SK-N-SH (cell line): ENCODE measurements around the gene GOLPH3L. TPM values are rescaled to one million over a fixed set of nuclear protein-coding genes. Genes with fewer than 3 reads are reported as not detected.

Experiments used
- CTCF ChIA-PET: fragments of 300-600, 350-600 bp; formaldehyde crosslinking; extraction: SDS; loops from one replicate; lab custom pipeline; 2021; lab: Yijun Ruan, JAX
- POLR2A ChIA-PET: fragments of 350-600 bp; sonication (Branson Sonifier 250); formaldehyde crosslinking; extraction: SDS; loops from one replicate; lab custom pipeline; 2020; ENCODE audit warnings: antibody characterized with exemption, inconsistent platforms; lab: Yijun Ruan, JAX
- DNase-seq: peaks from one replicate; pipeline ENCODE4 v3.0.0; 2012
- H2AFZ ChIP-seq: fragments of 200-600 bp; sonication (generic); 2 replicates; pipeline ENCODE4 v1.8.1; 2016; ENCODE audit warnings: antibody characterized with exemption, mild to moderate bottlenecking, low read depth
- H3F3A ChIP-seq: fragments of 200-600 bp; sonication (generic); replicated peaks from 2 replicates; pipeline ENCODE3; 2016; ENCODE audit warnings: antibody characterized with exemption, mild to moderate bottlenecking; ENCODE audit not compliant: insufficient read depth
- H3K27ac ChIP-seq, 2 experiments: fragments of 200-500 bp in 1 of 2; fragments of 200-600 bp in 1 of 2; sonication (Bioruptor generic) in 1 of 2; sonication (generic), shearing (Covaris generic) in 1 of 2; 2 replicates each; pipeline versions ENCODE4 v1.5.1 to v1.6.1; 2014 to 2016; ENCODE audit warnings: low read depth in 2 of 2, inconsistent platforms in 1 of 2, low read length in 1 of 2, mild to moderate bottlenecking in 1 of 2, mixed read lengths in 1 of 2
- H3K27me3 ChIP-seq: fragments of 200-600 bp; sonication (generic), shearing (Covaris generic); 2 replicates; pipeline ENCODE4 v1.6.1; 2016; ENCODE audit warnings: mixed run types; ENCODE audit not compliant: insufficient read depth
- H3K36me3 ChIP-seq, 2 experiments: fragments of 200-500 bp in 1 of 2; fragments of 200-600 bp in 1 of 2; sonication (Bioruptor generic) in 1 of 2; sonication (generic) in 1 of 2; replicated peaks in 1 of 2; 2 replicates each; pipeline versions ENCODE3 to v1.5.1; 2014 to 2016; ENCODE audit warnings: low read length in 1 of 2, mild to moderate bottlenecking in 1 of 2; ENCODE audit not compliant: insufficient read depth in 2 of 2, control insufficient read depth in 1 of 2
- H3K4me1 ChIP-seq, 2 experiments: fragments of 200-500 bp in 1 of 2; fragments of 200-600 bp in 1 of 2; sonication (Bioruptor generic) in 1 of 2; sonication (generic), shearing (Covaris generic) in 1 of 2; 2 replicates each; pipeline versions ENCODE4 v1.5.1 to v1.6.1; 2014 to 2016; ENCODE audit warnings: low read depth in 1 of 2, low read length in 1 of 2, mixed run types in 1 of 2; ENCODE audit not compliant: insufficient read depth in 2 of 2, control insufficient read depth in 1 of 2
- H3K4me2 ChIP-seq: fragments of 200-600 bp; sonication (generic), shearing (Covaris generic); 2 replicates; pipeline ENCODE4 v1.6.1; 2017; ENCODE audit warnings: mixed run types
- H3K4me3 ChIP-seq, 2 experiments: fragments of 200-500 bp in 1 of 2; fragments of 200-600 bp in 1 of 2; sonication (Bioruptor generic) in 1 of 2; sonication (generic), shearing (Covaris generic) in 1 of 2; 2 replicates each; pipeline versions ENCODE4 v1.5.1 to v1.8.1; 2014 to 2016; ENCODE audit warnings: low read depth in 2 of 2, inconsistent platforms in 1 of 2, low read length in 1 of 2, mild to moderate bottlenecking in 1 of 2, mixed read lengths in 1 of 2, moderate library complexity in 1 of 2
- H3K79me2 ChIP-seq: fragments of 200-600 bp; sonication (generic); 2 replicates; pipeline ENCODE4 v1.8.1; 2017; ENCODE audit warnings: mild to moderate bottlenecking; ENCODE audit not compliant: insufficient read depth
- H3K9ac ChIP-seq: fragments of 200-600 bp; sonication (generic); 2 replicates; pipeline ENCODE4 v1.6.1; 2017; ENCODE audit warnings: mixed run types
- H3K9me2 ChIP-seq: fragments of 200-600 bp; sonication (generic); 2 replicates; pipeline ENCODE4 v1.6.1; 2017; ENCODE audit warnings: mixed run types
- H3K9me3 ChIP-seq: fragments of 200-600 bp; sonication (generic); 2 replicates; pipeline ENCODE4 v1.6.1; 2017; ENCODE audit warnings: mixed run types, mild to moderate bottlenecking, moderate library complexity
- H4K20me1 ChIP-seq: fragments of 200-600 bp; sonication (generic); 2 replicates; pipeline ENCODE4 v1.6.1; 2017; ENCODE audit warnings: mild to moderate bottlenecking, mixed run types; ENCODE audit not compliant: insufficient read depth
- ELF1 ChIP-seq: IDR thresholded peaks from 2 replicates; pipeline ENCODE4 v1.4.0; 2012
- EP300 ChIP-seq, 2 experiments: IDR thresholded peaks; 2 replicates each; pipeline versions ENCODE4 v1.4.0 to v1.6.1; 2012; ENCODE audit warnings: borderline replicate concordance in 1 of 2, low read depth in 1 of 2, low read length in 1 of 2
- FOXJ3 ChIP-seq: sonication (generic); formaldehyde crosslinking; IDR thresholded peaks from 2 replicates; pipeline ENCODE4 v1.5.1; 2020; ENCODE audit warnings: mild to moderate bottlenecking, missing genetic modification reagents
- FOXM1 ChIP-seq: IDR thresholded peaks from 2 replicates; pipeline ENCODE4 v1.4.0; 2012; ENCODE audit warnings: low read depth, mild to moderate bottlenecking
- GABPA ChIP-seq: IDR thresholded peaks from 2 replicates; pipeline ENCODE4 v1.4.0; 2012; ENCODE audit warnings: low read depth, mild to moderate bottlenecking
- GATA2 ChIP-seq: sonication (generic); formaldehyde crosslinking; IDR thresholded peaks from 2 replicates; pipeline ENCODE4 v1.5.0; 2020; ENCODE audit warnings: mild to moderate bottlenecking, missing genetic modification reagents
- JUND ChIP-seq: IDR thresholded peaks from 2 replicates; pipeline ENCODE4 v1.4.0; 2012
- NFIC ChIP-seq: IDR thresholded peaks from 2 replicates; pipeline ENCODE4 v1.4.0; 2012; ENCODE audit warnings: borderline replicate concordance
- POLR2AphosphoS5 ChIP-seq: IDR thresholded peaks from 2 replicates; pipeline ENCODE4 v1.6.1; 2012; ENCODE audit warnings: low read depth, low read length
- RCOR1 ChIP-seq: fragments of 150-350 bp; IDR thresholded peaks from 2 replicates; pipeline ENCODE4 v1.6.1; 2017; ENCODE audit warnings: antibody characterized with exemption, low read length
- RXRA ChIP-seq: IDR thresholded peaks from 2 replicates; pipeline ENCODE4 v1.4.0; 2012; ENCODE audit warnings: low read depth, mild to moderate bottlenecking, borderline replicate concordance
- SIN3A ChIP-seq: IDR thresholded peaks from 2 replicates; pipeline ENCODE4 v1.6.1; 2012; ENCODE audit warnings: low read depth, mild to moderate bottlenecking, low read length, moderate library complexity, borderline replicate concordance
- SMC3 ChIP-seq: IDR thresholded peaks from 2 replicates; pipeline ENCODE4 v1.6.1; 2012; ENCODE audit warnings: low read depth, low read length, improper control_type of control experiment
- TEAD4 ChIP-seq: IDR thresholded peaks from 2 replicates; pipeline ENCODE4 v1.4.0; 2012; ENCODE audit warnings: mild to moderate bottlenecking, borderline replicate concordance; ENCODE audit not compliant: insufficient read depth
- WGBS: methylation state at CpG from one replicate; pipeline ENCODE4 v1.1.6; 2017; ENCODE audit warnings: low lambda C conversion rate; 5-methylcytosine and 5-hydroxymethylcytosine counted together
- polyA plus RNA-seq, 3 experiments: library from polyadenylated mRNA; depleted of rRNA; stranded (reverse); fragments of >200 nt; gene quantifications; 2 replicates each; pipeline ENCODE4 v1.2.3, GENCODE V29; 2012
- TF ChIP-seq, protein P1 (sequence below): IDR thresholded peaks from 2 replicates; pipeline ENCODE4 v1.4.0; 2012; ENCODE audit warnings: low read depth, borderline replicate concordance
- TF ChIP-seq, protein P2 (sequence below): IDR thresholded peaks from 2 replicates; pipeline ENCODE4 v1.4.0; 2012; ENCODE audit warnings: low read depth
- TF ChIP-seq, protein P3 (sequence below): IDR thresholded peaks from 2 replicates; pipeline ENCODE4; 2012
- TF ChIP-seq, protein P4 (sequence below): IDR thresholded peaks from 2 replicates; pipeline ENCODE4 v1.6.1; 2012; ENCODE audit warnings: mild to moderate bottlenecking, low read depth, low read length, moderate library complexity
- TF ChIP-seq, protein P5 (sequence below): fragments of 150-350 bp; IDR thresholded peaks from 2 replicates; pipeline ENCODE4 v1.6.1; 2016; ENCODE audit warnings: mild to moderate bottlenecking, low read depth, low read length

The GOLPH3L gene
- polyA plus RNA-seq, 1 of the 3 experiments (the other 2 are of a cell fraction) = 7.8 TPM

DNA sequence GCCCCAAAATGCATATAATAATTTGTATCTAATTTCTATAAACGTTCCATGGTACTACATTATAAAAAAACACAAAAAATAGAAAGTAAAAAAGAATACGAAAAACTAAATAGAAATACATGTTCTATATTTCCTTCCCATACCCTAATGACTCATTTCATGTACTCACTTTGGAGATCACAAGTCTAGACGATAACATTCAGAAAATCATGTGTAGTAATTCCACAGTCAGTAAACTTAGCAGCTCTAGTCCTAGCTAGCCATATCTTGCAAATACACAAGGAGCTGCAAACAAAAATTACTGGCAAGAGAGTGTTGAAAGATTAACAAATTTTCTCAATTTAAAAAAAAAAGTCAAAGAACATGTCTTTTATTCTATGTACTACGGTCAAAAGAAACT, 1.4 kb downstream of the GOLPH3L start:
- Histone ChIP-seq H3K4me3 (no peak overlapping the region; a peak in 1 of 4 replicates), H2AFZ (no peak overlapping the region), H4K20me1 (no peaks in the 10 kb centered on the region), H3K9me2 (no peaks in the 10 kb centered on the region), H3K27ac (no peak overlapping the region), H3K4me1 (peaks cover 9 to 17% of the 10 kb centered on the region in 2 experiments; a peak in 2 of 4 replicates), H3F3A (peaks cover 4% of the 10 kb centered on the region), H3K9ac (no peak overlapping the region), H3K36me3 (peaks cover 33 to 35% of the 10 kb centered on the region in 2 experiments), H3K9me3 (no peaks in the 10 kb centered on the region), H3K4me2 (no peak overlapping the region; the same call in 1 of the 2 replicates), H3K27me3 (no peaks in the 10 kb centered on the region), H3K79me2 (peaks cover 22% of the 10 kb centered on the region)
- ChIA-PET CTCF (no interaction called here), POLR2A (no interaction called here)
- TF ChIP-seq, protein P1, sequence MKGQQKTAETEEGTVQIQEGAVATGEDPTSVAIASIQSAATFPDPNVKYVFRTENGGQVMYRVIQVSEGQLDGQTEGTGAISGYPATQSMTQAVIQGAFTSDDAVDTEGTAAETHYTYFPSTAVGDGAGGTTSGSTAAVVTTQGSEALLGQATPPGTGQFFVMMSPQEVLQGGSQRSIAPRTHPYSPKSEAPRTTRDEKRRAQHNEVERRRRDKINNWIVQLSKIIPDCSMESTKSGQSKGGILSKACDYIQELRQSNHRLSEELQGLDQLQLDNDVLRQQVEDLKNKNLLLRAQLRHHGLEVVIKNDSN = no peak
- TF ChIP-seq ELF1 (no peak), SIN3A (no peak), RXRA (no peak), GATA2 (CRISPR knock-in tag) (no peak), POLR2AphosphoS5 (no peak), JUND (no peak), TEAD4 (no peak), FOXM1 (no peak), EP300 (IDR thresholded peaks at IDR 0.05; ENCODE audit: borderline replicate concordance in 1 of 2, low read depth in 1 of 2, low read length in 1 of 2) (no peak), GABPA (no peak), SMC3 (no peak), RCOR1 (no peak), FOXJ3 (no peak), NFIC (no peak)
- TF ChIP-seq, protein P2, sequence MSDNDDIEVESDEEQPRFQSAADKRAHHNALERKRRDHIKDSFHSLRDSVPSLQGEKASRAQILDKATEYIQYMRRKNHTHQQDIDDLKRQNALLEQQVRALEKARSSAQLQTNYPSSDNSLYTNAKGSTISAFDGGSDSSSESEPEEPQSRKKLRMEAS = no peak
- TF ChIP-seq, protein P3, sequence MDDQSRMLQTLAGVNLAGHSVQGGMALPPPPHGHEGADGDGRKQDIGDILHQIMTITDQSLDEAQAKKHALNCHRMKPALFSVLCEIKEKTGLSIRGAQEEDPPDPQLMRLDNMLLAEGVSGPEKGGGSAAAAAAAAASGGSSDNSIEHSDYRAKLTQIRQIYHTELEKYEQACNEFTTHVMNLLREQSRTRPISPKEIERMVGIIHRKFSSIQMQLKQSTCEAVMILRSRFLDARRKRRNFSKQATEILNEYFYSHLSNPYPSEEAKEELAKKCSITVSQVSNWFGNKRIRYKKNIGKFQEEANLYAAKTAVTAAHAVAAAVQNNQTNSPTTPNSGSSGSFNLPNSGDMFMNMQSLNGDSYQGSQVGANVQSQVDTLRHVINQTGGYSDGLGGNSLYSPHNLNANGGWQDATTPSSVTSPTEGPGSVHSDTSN = no peak
- TF ChIP-seq, protein P4, sequence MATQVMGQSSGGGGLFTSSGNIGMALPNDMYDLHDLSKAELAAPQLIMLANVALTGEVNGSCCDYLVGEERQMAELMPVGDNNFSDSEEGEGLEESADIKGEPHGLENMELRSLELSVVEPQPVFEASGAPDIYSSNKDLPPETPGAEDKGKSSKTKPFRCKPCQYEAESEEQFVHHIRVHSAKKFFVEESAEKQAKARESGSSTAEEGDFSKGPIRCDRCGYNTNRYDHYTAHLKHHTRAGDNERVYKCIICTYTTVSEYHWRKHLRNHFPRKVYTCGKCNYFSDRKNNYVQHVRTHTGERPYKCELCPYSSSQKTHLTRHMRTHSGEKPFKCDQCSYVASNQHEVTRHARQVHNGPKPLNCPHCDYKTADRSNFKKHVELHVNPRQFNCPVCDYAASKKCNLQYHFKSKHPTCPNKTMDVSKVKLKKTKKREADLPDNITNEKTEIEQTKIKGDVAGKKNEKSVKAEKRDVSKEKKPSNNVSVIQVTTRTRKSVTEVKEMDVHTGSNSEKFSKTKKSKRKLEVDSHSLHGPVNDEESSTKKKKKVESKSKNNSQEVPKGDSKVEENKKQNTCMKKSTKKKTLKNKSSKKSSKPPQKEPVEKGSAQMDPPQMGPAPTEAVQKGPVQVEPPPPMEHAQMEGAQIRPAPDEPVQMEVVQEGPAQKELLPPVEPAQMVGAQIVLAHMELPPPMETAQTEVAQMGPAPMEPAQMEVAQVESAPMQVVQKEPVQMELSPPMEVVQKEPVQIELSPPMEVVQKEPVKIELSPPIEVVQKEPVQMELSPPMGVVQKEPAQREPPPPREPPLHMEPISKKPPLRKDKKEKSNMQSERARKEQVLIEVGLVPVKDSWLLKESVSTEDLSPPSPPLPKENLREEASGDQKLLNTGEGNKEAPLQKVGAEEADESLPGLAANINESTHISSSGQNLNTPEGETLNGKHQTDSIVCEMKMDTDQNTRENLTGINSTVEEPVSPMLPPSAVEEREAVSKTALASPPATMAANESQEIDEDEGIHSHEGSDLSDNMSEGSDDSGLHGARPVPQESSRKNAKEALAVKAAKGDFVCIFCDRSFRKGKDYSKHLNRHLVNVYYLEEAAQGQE = no peak
- TF ChIP-seq, protein P5, sequence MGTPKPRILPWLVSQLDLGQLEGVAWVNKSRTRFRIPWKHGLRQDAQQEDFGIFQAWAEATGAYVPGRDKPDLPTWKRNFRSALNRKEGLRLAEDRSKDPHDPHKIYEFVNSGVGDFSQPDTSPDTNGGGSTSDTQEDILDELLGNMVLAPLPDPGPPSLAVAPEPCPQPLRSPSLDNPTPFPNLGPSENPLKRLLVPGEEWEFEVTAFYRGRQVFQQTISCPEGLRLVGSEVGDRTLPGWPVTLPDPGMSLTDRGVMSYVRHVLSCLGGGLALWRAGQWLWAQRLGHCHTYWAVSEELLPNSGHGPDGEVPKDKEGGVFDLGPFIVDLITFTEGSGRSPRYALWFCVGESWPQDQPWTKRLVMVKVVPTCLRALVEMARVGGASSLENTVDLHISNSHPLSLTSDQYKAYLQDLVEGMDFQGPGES = no peak
- no peak for DNase-seq
- WGBS = 93% methylated on average over 4 of the region's 4 CpGs
